T-helper 22 cell (primary cell): ENCODE data around the gene USP37.

Experiments used
- DNase-seq: peaks from one replicate; pipeline ENCODE4 v3.0.0-alpha.2; 2020; ENCODE audit warnings: low read depth

USP37 gene

GRCh38 chr2:218430721-218431120 lies 137.4 kb downstream of the USP37 start:
- no peak for DNase-seq

- DNase-seq, result no peak
These were observed 138.0 kb downstream of the USP37 start for GRCh38 chr2:218429911-218430692.

- DNase-seq, result no peak
These were observed 139.1 kb downstream of the USP37 start for GRCh38 chr2:218428846-218429558.

GRCh38 chr2:218427741-218428140 lies 140.4 kb downstream of the USP37 start:
- no peak for DNase-seq

GRCh38 chr2:218425531-218425930 lies 142.6 kb downstream of the USP37 start:
- no peak for DNase-seq

GRCh38 chr2:218423584-218423983 lies 144.6 kb downstream of the USP37 start:
- DNase-seq, result no peak

GRCh38 chr2:218422403-218423086 lies 145.6 kb downstream of the USP37 start:
- DNase-seq, result no peak

- no peak for DNase-seq
These were observed 147.1 kb downstream of the USP37 start for GRCh38 chr2:218421027-218421426.

- DNase-seq, result no peak
These were observed 148.4 kb downstream of the USP37 start for GRCh38 chr2:218419630-218420216.

- DNase-seq, result no peak
These were observed 149.3 kb downstream of the USP37 start, which contains the start of gene VIL1 for GRCh38 chr2:218418717-218419458. VIL1 (plus strand) TSS chr2:218419123; CDS start chr2:218423779, 4,656 bp downstream.

- DNase-seq, result no peak
These were observed 149.8 kb downstream of the USP37 start for GRCh38 chr2:218418321-218418716.

- no peak for DNase-seq
These were observed 160.4 kb downstream of the USP37 start for GRCh38 chr2:218407717-218408116.

- peak; percentile 46 for DNase-seq
These were observed 161.1 kb downstream of the USP37 start for GRCh38 chr2:218406949-218407618.

- peak; percentile 87 for DNase-seq
These were observed 161.8 kb downstream of the USP37 start for GRCh38 chr2:218406209-218406948.

GRCh38 chr2:218405746-218406208 lies 162.4 kb downstream of the USP37 start:
- DNase-seq, result no peak

- no peak for DNase-seq
These were observed 162.9 kb downstream of the USP37 start for GRCh38 chr2:218405086-218405745.

- DNase-seq, result no peak
These were observed 163.6 kb downstream of the USP37 start for GRCh38 chr2:218404351-218405085.

- DNase-seq, result no peak
These were observed 164.3 kb downstream of the USP37 start for GRCh38 chr2:218403810-218404209.

GRCh38 chr2:218402911-218403411 lies 165.2 kb downstream of the USP37 start:
- no peak for DNase-seq
